Activated naive CD8-positive, alpha-beta T cell treated with anti-CD3 and anti-CD28 coated beads, Interleukin-2, amount 50 U/mL, for 16 hours (primary cell): ENCODE data around the gene ELMO2.

ENCODE experiments used
- DNase-seq: peaks from one replicate; pipeline ENCODE4 v3.0.0-alpha.2; 2020; ENCODE audit warnings: low read depth, low spot score

Gene ELMO2

GRCh38 chr20:46352370-46352938, 54.0 kb downstream of the ELMO2 start:
- DNase-seq = no peak

GRCh38 chr20:46351357-46352058, 54.9 kb downstream of the ELMO2 start:
- DNase-seq = no peak

GRCh38 chr20:46350986-46351267, 55.5 kb downstream of the ELMO2 start:
- no peak for DNase-seq

GRCh38 chr20:46350201-46350985, 56.0 kb downstream of the ELMO2 start:
- DNase-seq = no peak

GRCh38 chr20:46349742-46350056, 56.7 kb downstream of the ELMO2 start:
- no peak for DNase-seq

GRCh38 chr20:46349035-46349741, 57.2 kb downstream of the ELMO2 start:
- no peak for DNase-seq

- DNase-seq = no peak
Measured at GRCh38 chr20:46347841-46348803, 58.3 kb downstream of the ELMO2 start.

- no peak for DNase-seq
Measured at GRCh38 chr20:46346770-46347169, 59.6 kb downstream of the ELMO2 start.

- no peak for DNase-seq
Measured at GRCh38 chr20:46344488-46345162, 61.8 kb downstream of the ELMO2 start.

- no peak for DNase-seq
Measured at GRCh38 chr20:46343975-46344357, 62.4 kb downstream of the ELMO2 start.

- DNase-seq = no peak
Measured at GRCh38 chr20:46343348-46343974, 63.0 kb downstream of the ELMO2 start.

GRCh38 chr20:46342451-46343347, 63.7 kb downstream of the ELMO2 start:
- DNase-seq = no peak

GRCh38 chr20:46342010-46342378, 64.4 kb downstream of the ELMO2 start:
- DNase-seq = no peak

- no peak for DNase-seq
Measured at GRCh38 chr20:46341074-46342009, 65.1 kb downstream of the ELMO2 start.

GRCh38 chr20:46339037-46339436, 67.4 kb downstream of the ELMO2 start:
- no peak for DNase-seq

GRCh38 chr20:46336735-46337134, 69.7 kb downstream of the ELMO2 start:
- DNase-seq = no peak

- no peak for DNase-seq
Measured at GRCh38 chr20:46334303-46334904, 72.0 kb downstream of the ELMO2 start.
